HepG2 (cell line): ENCODE measurements around the gene TRIP4. TPM values are rescaled to one million over a fixed set of nuclear protein-coding genes. Genes with fewer than 3 reads are reported as not detected.

ENCODE experiments used
- ATM ChIP-seq: fragments of 450-650 bp; IDR thresholded peaks from 2 replicates; pipeline ENCODE4 v1.7.1; 2017; ENCODE audit warnings: mild to moderate bottlenecking, borderline replicate concordance
- CCAR2 ChIP-seq: fragments of 200-400 bp; formaldehyde crosslinking; optimal IDR thresholded peaks from 2 replicates; pipeline ENCODE3; 2018; ENCODE audit warnings: low read depth, mild to moderate bottlenecking, low read length, moderate library complexity
- GZF1 ChIP-seq: sonication (generic); formaldehyde crosslinking; IDR thresholded peaks from 2 replicates; pipeline ENCODE4 v1.5.1; 2020; ENCODE audit warnings: mild to moderate bottlenecking, missing genetic modification reagents
- HHEX ChIP-seq: IDR thresholded peaks from 2 replicates; pipeline ENCODE4 v1.6.1; 2016; ENCODE audit warnings: control low read depth
- MAFF ChIP-seq: IDR thresholded peaks from 2 replicates; pipeline ENCODE4 v1.6.1; 2011; ENCODE audit warnings: low read depth, low read length, improper control_type of control experiment
- TAF15 ChIP-seq: fragments of 200-400 bp; formaldehyde crosslinking; IDR thresholded peaks from one replicate; pipeline ENCODE4 v1.6.1; 2018; ENCODE audit warnings: mild to moderate bottlenecking, low read depth, low read length; ENCODE audit not compliant: poor library complexity, severe bottlenecking
- XRCC5 ChIP-seq: fragments of 200-400 bp; formaldehyde crosslinking; optimal IDR thresholded peaks from 2 replicates; pipeline ENCODE3; 2017; ENCODE audit warnings: mild to moderate bottlenecking, low read length
- ZMYM3 ChIP-seq: sonication (generic); formaldehyde crosslinking; IDR thresholded peaks from 2 replicates; pipeline ENCODE4 v1.5.1; 2020; ENCODE audit warnings: mild to moderate bottlenecking, missing genetic modification reagents
- ZNF589 ChIP-seq: sonication (generic); formaldehyde crosslinking; conservative IDR thresholded peaks from 2 replicates; pipeline ENCODE4 v1.8.0; 2022; ENCODE audit warnings: mild to moderate bottlenecking, moderate library complexity, missing genetic modification reagents
- ZNF644 ChIP-seq: IDR thresholded peaks from 2 replicates; pipeline ENCODE4 v1.6.1; 2016; ENCODE audit warnings: low read depth
- polyA plus RNA-seq, 8 experiments: library from polyadenylated mRNA; depleted of rRNA in 3 of 8; stranded (reverse) in 7 of 8; unstranded in 1 of 8; fragments of >200 nt; fragmentation: Illumina TruSeq in 4 of 8; extraction: Trizol in 4 of 8; gene quantifications; 2 replicates each; pipeline versions ENCODE4 v1.2.1 to v1.2.3, GENCODE V29; 2011 to 2016; ENCODE audit warnings: low read depth in 4 of 8, missing spikeins in 1 of 8, mixed read lengths in 1 of 8; ENCODE audit not compliant: insufficient read depth in 1 of 8
- total RNA-seq, 5 experiments: library from RNA; depleted of rRNA; stranded (reverse); fragments of >200 nt; fragmentation: Illumina TruSeq; extraction: Trizol; gene quantifications; 2 replicates each; pipeline ENCODE4 v1.2.3, GENCODE V29; 2016; ENCODE audit warnings: low read depth in 1 of 5
- TF ChIP-seq, protein P1 (sequence below): sonication (generic); formaldehyde crosslinking; IDR thresholded peaks from 2 replicates; pipeline ENCODE4 v1.5.0; 2020; ENCODE audit warnings: mild to moderate bottlenecking, missing genetic modification reagents, borderline replicate concordance
- TF ChIP-seq, protein P2 (sequence below): sonication (generic); formaldehyde crosslinking; IDR thresholded peaks from 2 replicates; pipeline ENCODE4 v1.4.0; 2020; ENCODE audit warnings: missing genetic modification reagents, mild to moderate bottlenecking, borderline replicate concordance
- TF ChIP-seq, protein P3 (sequence below): sonication (generic); formaldehyde crosslinking; IDR thresholded peaks from 2 replicates; pipeline ENCODE4 v1.5.1; 2020; ENCODE audit warnings: missing genetic modification reagents, mild to moderate bottlenecking, borderline replicate concordance
- TF ChIP-seq, protein P4 (sequence below): sonication (generic); formaldehyde crosslinking; conservative IDR thresholded peaks from 2 replicates; pipeline ENCODE4 v1.4.0; 2020; ENCODE audit warnings: missing genetic modification reagents
- TF ChIP-seq, protein P5 (sequence below): IDR thresholded peaks from 2 replicates; pipeline ENCODE4 v1.6.1; 2016; ENCODE audit warnings: missing compliant biosample characterization, missing genetic modification reagents, borderline replicate concordance
- TF ChIP-seq, protein P6 (sequence below): sonication (generic); formaldehyde crosslinking; IDR thresholded peaks from 2 replicates; pipeline ENCODE4 v1.8.0; 2022; ENCODE audit warnings: missing genetic modification reagents, low read depth, mild to moderate bottlenecking, borderline replicate concordance
- TF ChIP-seq, protein P7 (sequence below): sonication (generic); formaldehyde crosslinking; IDR thresholded peaks from 2 replicates; pipeline ENCODE4 v1.4.0; 2020; ENCODE audit warnings: mild to moderate bottlenecking, low read depth, missing genetic modification reagents

TRIP4 gene
- total and polyA plus RNA-seq, 2 of the 13 experiments (the other 11 are each of a cell fraction or from before 2014, with no cell fraction given) = 7.1 to 11.8 TPM

DNA sequence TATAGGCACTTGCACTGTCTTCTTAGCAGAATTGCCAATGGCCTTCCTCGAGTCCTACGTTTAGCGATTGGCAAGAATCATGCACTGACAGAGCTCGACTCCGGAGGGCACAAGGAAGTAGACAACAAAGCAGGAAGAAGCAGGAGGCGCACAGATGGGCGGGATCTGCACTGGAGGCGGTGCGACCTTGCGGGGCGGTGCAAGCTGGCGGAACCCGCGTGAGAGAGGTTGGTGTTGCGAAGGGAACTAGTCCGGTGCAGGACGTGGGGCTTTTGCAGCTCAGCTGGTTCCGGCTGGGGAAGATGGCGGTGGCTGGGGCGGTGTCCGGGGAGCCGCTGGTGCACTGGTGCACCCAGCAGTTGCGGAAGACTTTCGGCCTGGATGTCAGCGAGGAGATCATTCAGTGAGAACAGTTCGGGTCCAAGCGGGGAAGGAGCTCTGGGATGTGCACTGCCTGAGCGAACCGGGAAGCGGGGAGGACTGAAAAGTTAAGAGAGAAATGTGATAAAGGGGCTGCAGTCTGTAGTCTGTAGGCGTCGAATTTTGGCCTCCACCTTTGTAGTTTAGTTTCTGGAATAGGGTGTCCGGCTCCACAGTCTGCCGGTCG is at the start of gene TRIP4 (continued):
- TF ChIP-seq, protein P1, sequence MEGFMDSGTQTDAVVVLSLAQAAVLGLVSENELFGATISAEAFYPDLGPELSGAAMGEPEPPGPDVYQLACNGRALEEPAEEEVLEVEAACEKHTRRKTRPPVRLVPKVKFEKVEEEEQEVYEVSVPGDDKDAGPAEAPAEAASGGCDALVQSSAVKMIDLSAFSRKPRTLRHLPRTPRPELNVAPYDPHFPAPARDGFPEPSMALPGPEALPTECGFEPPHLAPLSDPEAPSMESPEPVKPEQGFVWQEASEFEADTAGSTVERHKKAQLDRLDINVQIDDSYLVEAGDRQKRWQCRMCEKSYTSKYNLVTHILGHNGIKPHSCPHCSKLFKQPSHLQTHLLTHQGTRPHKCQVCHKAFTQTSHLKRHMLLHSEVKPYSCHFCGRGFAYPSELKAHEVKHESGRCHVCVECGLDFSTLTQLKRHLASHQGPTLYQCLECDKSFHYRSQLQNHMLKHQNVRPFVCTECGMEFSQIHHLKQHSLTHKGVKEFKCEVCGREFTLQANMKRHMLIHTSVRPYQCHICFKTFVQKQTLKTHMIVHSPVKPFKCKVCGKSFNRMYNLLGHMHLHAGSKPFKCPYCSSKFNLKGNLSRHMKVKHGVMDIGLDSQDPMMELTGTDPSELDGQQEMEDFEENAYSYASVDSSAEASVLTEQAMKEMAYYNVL (CRISPR knock-in tag) = peak; percentile 90
- TF ChIP-seq ZNF589 = peak; percentile 96
- TF ChIP-seq, protein P2, sequence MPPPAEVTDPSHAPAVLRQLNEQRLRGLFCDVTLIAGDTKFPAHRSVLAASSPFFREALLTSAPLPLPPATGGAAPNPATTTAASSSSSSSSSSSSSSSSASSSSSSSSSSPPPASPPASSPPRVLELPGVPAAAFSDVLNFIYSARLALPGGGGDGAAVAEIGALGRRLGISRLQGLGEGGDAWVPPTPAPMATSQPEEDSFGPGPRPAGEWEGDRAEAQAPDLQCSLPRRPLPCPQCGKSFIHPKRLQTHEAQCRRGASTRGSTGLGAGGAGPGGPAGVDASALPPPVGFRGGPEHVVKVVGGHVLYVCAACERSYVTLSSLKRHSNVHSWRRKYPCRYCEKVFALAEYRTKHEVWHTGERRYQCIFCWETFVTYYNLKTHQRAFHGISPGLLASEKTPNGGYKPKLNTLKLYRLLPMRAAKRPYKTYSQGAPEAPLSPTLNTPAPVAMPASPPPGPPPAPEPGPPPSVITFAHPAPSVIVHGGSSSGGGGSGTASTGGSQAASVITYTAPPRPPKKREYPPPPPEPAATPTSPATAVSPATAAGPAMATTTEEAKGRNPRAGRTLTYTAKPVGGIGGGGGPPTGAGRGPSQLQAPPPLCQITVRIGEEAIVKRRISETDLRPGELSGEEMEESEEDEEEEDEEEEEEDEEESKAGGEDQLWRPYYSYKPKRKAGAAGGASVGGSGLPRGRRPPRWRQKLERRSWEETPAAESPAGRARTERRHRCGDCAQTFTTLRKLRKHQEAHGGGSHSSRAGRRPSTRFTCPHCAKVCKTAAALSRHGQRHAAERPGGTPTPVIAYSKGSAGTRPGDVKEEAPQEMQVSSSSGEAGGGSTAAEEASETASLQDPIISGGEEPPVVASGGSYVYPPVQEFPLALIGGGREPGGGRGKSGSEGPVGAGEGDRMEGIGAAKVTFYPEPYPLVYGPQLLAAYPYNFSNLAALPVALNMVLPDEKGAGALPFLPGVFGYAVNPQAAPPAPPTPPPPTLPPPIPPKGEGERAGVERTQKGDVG (CRISPR knock-in tag) = peak; percentile 84; the same call in 1 of the 2 replicates
- no peak for TF ChIP-seq TAF15
- TF ChIP-seq ATM = no peak
- peak; percentile 80; the same call in 1 of the 2 replicates for TF ChIP-seq GZF1 (CRISPR knock-in tag)
- TF ChIP-seq, protein P3, sequence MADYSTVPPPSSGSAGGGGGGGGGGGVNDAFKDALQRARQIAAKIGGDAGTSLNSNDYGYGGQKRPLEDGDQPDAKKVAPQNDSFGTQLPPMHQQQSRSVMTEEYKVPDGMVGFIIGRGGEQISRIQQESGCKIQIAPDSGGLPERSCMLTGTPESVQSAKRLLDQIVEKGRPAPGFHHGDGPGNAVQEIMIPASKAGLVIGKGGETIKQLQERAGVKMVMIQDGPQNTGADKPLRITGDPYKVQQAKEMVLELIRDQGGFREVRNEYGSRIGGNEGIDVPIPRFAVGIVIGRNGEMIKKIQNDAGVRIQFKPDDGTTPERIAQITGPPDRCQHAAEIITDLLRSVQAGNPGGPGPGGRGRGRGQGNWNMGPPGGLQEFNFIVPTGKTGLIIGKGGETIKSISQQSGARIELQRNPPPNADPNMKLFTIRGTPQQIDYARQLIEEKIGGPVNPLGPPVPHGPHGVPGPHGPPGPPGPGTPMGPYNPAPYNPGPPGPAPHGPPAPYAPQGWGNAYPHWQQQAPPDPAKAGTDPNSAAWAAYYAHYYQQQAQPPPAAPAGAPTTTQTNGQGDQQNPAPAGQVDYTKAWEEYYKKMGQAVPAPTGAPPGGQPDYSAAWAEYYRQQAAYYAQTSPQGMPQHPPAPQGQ (CRISPR knock-in tag) = peak; percentile 86; the same call in 1 of the 2 replicates
- TF ChIP-seq, protein P4, sequence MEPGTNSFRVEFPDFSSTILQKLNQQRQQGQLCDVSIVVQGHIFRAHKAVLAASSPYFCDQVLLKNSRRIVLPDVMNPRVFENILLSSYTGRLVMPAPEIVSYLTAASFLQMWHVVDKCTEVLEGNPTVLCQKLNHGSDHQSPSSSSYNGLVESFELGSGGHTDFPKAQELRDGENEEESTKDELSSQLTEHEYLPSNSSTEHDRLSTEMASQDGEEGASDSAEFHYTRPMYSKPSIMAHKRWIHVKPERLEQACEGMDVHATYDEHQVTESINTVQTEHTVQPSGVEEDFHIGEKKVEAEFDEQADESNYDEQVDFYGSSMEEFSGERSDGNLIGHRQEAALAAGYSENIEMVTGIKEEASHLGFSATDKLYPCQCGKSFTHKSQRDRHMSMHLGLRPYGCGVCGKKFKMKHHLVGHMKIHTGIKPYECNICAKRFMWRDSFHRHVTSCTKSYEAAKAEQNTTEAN = peak; percentile 85
- TF ChIP-seq, protein P5, sequence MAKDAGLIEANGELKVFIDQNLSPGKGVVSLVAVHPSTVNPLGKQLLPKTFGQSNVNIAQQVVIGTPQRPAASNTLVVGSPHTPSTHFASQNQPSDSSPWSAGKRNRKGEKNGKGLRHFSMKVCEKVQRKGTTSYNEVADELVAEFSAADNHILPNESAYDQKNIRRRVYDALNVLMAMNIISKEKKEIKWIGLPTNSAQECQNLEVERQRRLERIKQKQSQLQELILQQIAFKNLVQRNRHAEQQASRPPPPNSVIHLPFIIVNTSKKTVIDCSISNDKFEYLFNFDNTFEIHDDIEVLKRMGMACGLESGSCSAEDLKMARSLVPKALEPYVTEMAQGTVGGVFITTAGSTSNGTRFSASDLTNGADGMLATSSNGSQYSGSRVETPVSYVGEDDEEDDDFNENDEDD = peak; percentile 89
- TF ChIP-seq HHEX = peak; percentile 47; the same call in 1 of the 2 replicates
- peak; percentile 35; the same call in 1 of the 2 replicates for TF ChIP-seq ZNF644 (CRISPR knock-in tag)
- peak; percentile 95 for TF ChIP-seq ZMYM3 (CRISPR knock-in tag)
- TF ChIP-seq, protein P6, sequence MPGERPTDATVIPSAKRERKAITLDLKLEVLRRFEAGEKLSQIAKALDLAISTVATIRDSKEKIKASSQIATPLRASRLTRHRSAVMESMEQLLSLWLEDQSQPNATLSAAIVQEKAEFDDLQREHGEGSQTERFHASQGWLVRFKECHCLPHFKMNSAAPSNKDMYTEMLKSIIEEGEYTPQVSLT (CRISPR knock-in tag) = no peak
- TF ChIP-seq, protein P7, sequence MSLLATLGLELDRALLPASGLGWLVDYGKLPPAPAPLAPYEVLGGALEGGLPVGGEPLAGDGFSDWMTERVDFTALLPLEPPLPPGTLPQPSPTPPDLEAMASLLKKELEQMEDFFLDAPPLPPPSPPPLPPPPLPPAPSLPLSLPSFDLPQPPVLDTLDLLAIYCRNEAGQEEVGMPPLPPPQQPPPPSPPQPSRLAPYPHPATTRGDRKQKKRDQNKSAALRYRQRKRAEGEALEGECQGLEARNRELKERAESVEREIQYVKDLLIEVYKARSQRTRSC (CRISPR knock-in tag) = no peak
- peak; percentile 94 for TF ChIP-seq CCAR2
- 0 out of 2 replicates have a peak, but pooled peaks have one; percentile 9 for TF ChIP-seq MAFF
- TF ChIP-seq XRCC5 = peak; percentile 100
